Heart left ventricle (tissue), 16 donors: ENCODE data around the gene ERC1. TPM values are rescaled to one million over a fixed set of nuclear protein-coding genes. Genes with fewer than 3 reads are reported as not detected.
A peak's percentile ranks its signal among the peaks of the same experiment; 100 is the strongest.

Source experiments
- ATAC-seq, 4 donors: fragments of 200-7000 bp; cut with Tn5 transposase; one replicate each; pipeline ENCODE4 v1.9.1; 2020 to 2022; ENCODE audit warnings: moderate library complexity in 4 of 4, mild to moderate bottlenecking in 3 of 4, moderate number of reproducible peaks in 1 of 4
- DNase-seq, 5 donors: peaks; one replicate each; pipeline ENCODE4 v3.0.0-alpha.2; 2020
- H3K27ac ChIP-seq, 12 donors: fragments of 200-600 bp; sonication (generic) in 4 of 12; one replicate each; pipeline versions ENCODE4 v1.5.0 to v1.8.0; 2016 to 2022; ENCODE audit warnings: mild to moderate bottlenecking in 2 of 12
- H3K27me3 ChIP-seq, 9 donors: fragments of 200-600 bp; sonication (generic) in 2 of 9; one replicate each; pipeline versions ENCODE4 v1.5.1 to v1.8.0; 2016 to 2022; ENCODE audit warnings: mild to moderate bottlenecking in 3 of 9
- H3K36me3 ChIP-seq, 9 donors: fragments of 200-600 bp; sonication (generic) in 2 of 9; one replicate each; pipeline versions ENCODE4 v1.5.0 to v1.8.0; 2018 to 2022; ENCODE audit warnings: mild to moderate bottlenecking in 2 of 9
- H3K4me1 ChIP-seq, 12 donors: fragments of 200-600 bp; sonication (generic) in 4 of 12; one replicate each; pipeline versions ENCODE4 v1.5.0 to v1.8.0; 2016 to 2022; ENCODE audit warnings: mild to moderate bottlenecking in 3 of 12
- H3K4me3 ChIP-seq, 12 donors: fragments of 200-600 bp; sonication (generic) in 4 of 12; one replicate each; pipeline versions ENCODE4 v1.5.0 to v1.8.0; 2017 to 2022; ENCODE audit warnings: mild to moderate bottlenecking in 9 of 12, moderate library complexity in 4 of 12
- H3K9me3 ChIP-seq, 12 donors: fragments of 200-600 bp; sonication (generic) in 4 of 12; one replicate each; pipeline versions ENCODE4 v1.5.0 to v1.8.0; 2016 to 2022; ENCODE audit warnings: mild to moderate bottlenecking in 1 of 12
- CTCF ChIP-seq, 12 donors: fragments of 200-600 bp; sonication (generic) in 4 of 12; IDR thresholded peaks; one replicate each; pipeline versions ENCODE4 v1.5.0 to v1.8.0; 2018 to 2022; ENCODE audit warnings: antibody characterized with exemption in 12 of 12, mild to moderate bottlenecking in 5 of 12
- POLR2A ChIP-seq, 2 donors: fragments of 450-650 bp; IDR thresholded peaks; one replicate each; pipeline ENCODE4 v1.6.1; 2017; ENCODE audit warnings: antibody characterized with exemption in 2 of 2, mild to moderate bottlenecking in 2 of 2, moderate library complexity in 2 of 2
- WGBS, 4 donors: extraction: QIAGEN DNeasy Blood & Tissue Kit in 2 of 4; methylation state at CpG; one replicate each; pipeline versions ENCODE4 v1.1.5 to v1.1.7; 2013 to 2018; 5-methylcytosine and 5-hydroxymethylcytosine counted together
- intact Hi-C, 10 donors: fragments of 100-400 bp; cut with DNase I; formaldehyde crosslinking; loops; one replicate each; pipeline versions ENCODE4 v1.11.1 to v1.14.2; 2022
- polyA plus RNA-seq, 2 donors: library from polyadenylated mRNA; stranded (reverse); fragments of 200-250 nt; gene quantifications; one replicate each; pipeline ENCODE4 v1.2.3, GENCODE V29; 2013
- total RNA-seq, 9 donors: library from RNA; depleted of rRNA in 2 of 9; stranded (reverse); fragments of >200 nt in 2 of 9; fragmentation: NEBNext Ultra II Directional in 3 of 9; extraction: Animal tissue kit (Norgen Biotek cat#: 25700) in 3 of 9; gene quantifications; one replicate each; pipeline versions ENCODE4 v1.1.0 to v1.2.4, GENCODE V29; 2016 to 2023
- donor health status: ischemic (EF 13 %, LVEDD 7.1; RV severe dilation, severe dysfunction).
- donor health status: healthy with polysubstance abuse.
- donor health status: DM: no; HTN: yes; CAD: no.
- donor health status: DM: no; HTN: no; CAD: no.
- donor health status: ischemic (EF 25% LVEDD 6.9; RV normal size, moderate dysfunction).
- donor health status: ischemic (EF 25% LVEDD 5.7; RV mildly dilated, moderate dysfunction).
- donor health status: healthy.
- donor health status: DM: yes; HTN: yes; CAD: no.
- donor health status: ischemic (EF 35%, LVEDD 5.7; RV mildly dilated, moderate dysfunction).
- donor health status: nonischemic (EF 11% LVEDD 7.7; RV severe dilation, severe dysfunction).
- donor health status: DM: yes; HTN: yes; CAD: no.
- donor health status: PGD.
- donor health status: ischemic (EF 29% LVEDD 5.4; RV normal size, mild dysfunction).
- donor health status: nonischemic (EF 23%, LVEDD 6.1; RV moderate dilation, normal function).

ERC1 gene
- total and polyA plus RNA-seq, 11 donors: 13.5 to 84.0 (median 47.9) TPM

DNA sequence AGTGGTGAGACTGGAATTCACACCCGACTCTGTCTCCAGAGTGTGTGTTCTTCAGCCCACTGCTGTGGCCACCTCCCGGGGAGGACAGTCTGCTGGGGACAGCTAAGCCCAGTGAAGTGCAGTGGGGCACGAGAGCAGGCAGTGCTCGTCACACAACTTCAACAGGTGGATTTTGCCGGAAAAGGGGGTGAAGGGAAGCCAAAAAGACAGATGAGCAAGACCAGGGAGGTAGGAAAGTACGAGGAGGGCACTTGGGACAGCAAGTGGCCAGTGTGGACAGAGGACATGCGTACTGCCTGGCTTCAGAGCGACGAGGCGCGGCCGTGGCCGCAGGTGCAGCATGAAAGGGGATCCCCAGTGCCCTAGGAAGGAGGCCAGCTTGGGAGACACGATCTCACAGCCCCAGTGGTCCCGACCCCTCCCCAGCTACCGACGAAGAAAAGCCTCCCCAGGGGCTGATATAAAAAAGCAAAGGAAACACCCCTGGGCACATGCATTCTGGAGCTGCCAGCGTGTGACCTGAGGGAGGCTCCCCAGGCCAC is 507.2 kb downstream of the ERC1 start:
- H3K4me1 ChIP-seq: peaks cover 0 to 30% (median 9%) of the 10 kb centered on the region in 12 donors
- 72 to 76% (median 73%) methylated on average over 18 of the region's 18 CpGs for WGBS, 4 donors
- no peak overlapping the region for H3K27ac ChIP-seq
- no peaks in the 10 kb centered on the region for H3K27me3 ChIP-seq
- ATAC-seq (no peak), DNase-seq (no peak)
- H3K9me3 ChIP-seq: no peaks in the 10 kb centered on the region
- H3K36me3 ChIP-seq: peaks cover 0 to 6% (median 0%) of the 10 kb centered on the region in 9 donors
- intact Hi-C loops: no loop called here
- no peak overlapping the region for H3K4me3 ChIP-seq
- TF ChIP-seq POLR2A (IDR thresholded peaks at IDR 0.05): no peak
- TF ChIP-seq CTCF (IDR thresholded peaks at IDR 0.05): no peak

GRCh38 chr12:1499351-1499750 is 508.3 kb downstream of the ERC1 start:
- Histone ChIP-seq H3K27ac (no peak overlapping the region), H3K9me3 (no peaks in the 10 kb centered on the region), H3K27me3 (no peaks in the 10 kb centered on the region), H3K4me3 (no peak overlapping the region), H3K4me1 (peaks cover 0 to 30% (median 9%) of the 10 kb centered on the region in 12 donors), H3K36me3 (peaks cover 0 to under 1% (median 0%) of the 10 kb centered on the region in 9 donors)
- intact Hi-C loops: no loop called here
- no peak for DNase-seq
- WGBS, 4 donors: 91 to 94% (median 93%) methylated on average over 12 of the region's 12 CpGs
- TF ChIP-seq POLR2A (IDR thresholded peaks at IDR 0.05) (no peak), CTCF (IDR thresholded peaks at IDR 0.05) (no peak)
- ATAC-seq: no peak

GRCh38 chr12:1500095-1500801 is 509.2 kb downstream of the ERC1 start:
- H3K27me3 ChIP-seq: no peaks in the 10 kb centered on the region
- peak; percentile 59 to 83 (median 77) for DNase-seq
- H3K36me3 ChIP-seq: no peaks in the 10 kb centered on the region
- TF ChIP-seq CTCF (IDR thresholded peaks at IDR 0.05) (no peak), POLR2A (IDR thresholded peaks at IDR 0.05) (no peak)
- H3K27ac ChIP-seq: no peak overlapping the region
- WGBS, 4 donors: 74 to 83% (median 81%) methylated on average over 33 to 36 of the region's 36 CpGs
- peak; percentile 51 to 68 (median 62) for ATAC-seq
- H3K9me3 ChIP-seq: no peaks in the 10 kb centered on the region
- intact Hi-C loops: no loop called here
- no peak overlapping the region for H3K4me3 ChIP-seq
- H3K4me1 ChIP-seq: peaks cover 0 to 30% (median 9%) of the 10 kb centered on the region in 12 donors

GRCh38 chr12:1501001-1501400 is 510.0 kb downstream of the ERC1 start:
- no peak for DNase-seq
- TF ChIP-seq POLR2A (IDR thresholded peaks at IDR 0.05): no peak
- no peak for TF ChIP-seq CTCF (IDR thresholded peaks at IDR 0.05)
- no peaks in the 10 kb centered on the region for H3K36me3 ChIP-seq
- ATAC-seq: no peak
- H3K4me3 ChIP-seq: no peak overlapping the region
- H3K4me1 ChIP-seq: peaks cover 0 to 30% (median 9%) of the 10 kb centered on the region in 12 donors
- 84 to 88% (median 87%) methylated on average over 10 of the region's 10 CpGs for WGBS, 4 donors
- intact Hi-C loops: no loop called here
- H3K27me3 ChIP-seq: no peaks in the 10 kb centered on the region
- H3K9me3 ChIP-seq: no peaks in the 10 kb centered on the region
- no peak overlapping the region for H3K27ac ChIP-seq
